ENCODE results near the gene RAD51AP1. TPM values are rescaled to one million over a fixed set of nuclear protein-coding genes. Genes with fewer than 3 reads are reported as not detected.

Gene RAD51AP1
- total RNA-seq, 1 experiment from 2014 or later, result 59.4 TPM

DNA sequence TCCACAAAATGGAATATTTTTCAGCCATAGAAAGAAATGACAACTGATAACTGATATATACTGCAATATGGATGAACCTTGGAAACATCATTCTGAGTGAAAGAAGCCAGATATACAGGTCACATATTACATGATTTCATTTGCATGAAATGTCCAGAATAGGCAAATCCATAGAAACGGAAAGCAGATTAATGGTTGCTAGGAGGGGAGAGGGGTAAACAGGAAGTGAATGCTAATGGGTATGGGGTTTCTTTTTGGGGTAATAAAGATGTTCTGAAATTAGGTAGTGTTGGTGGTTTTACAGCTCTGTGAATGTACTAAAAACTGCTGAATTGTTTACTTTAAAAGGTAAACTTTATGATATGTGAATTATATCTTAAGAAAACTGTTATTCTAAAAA, 6.5 kb downstream of the RAD51AP1 start:
- Histone ChIP-seq H3K9ac (ENCODE audit: extremely low read depth, insufficient read length, low read length) (no peak overlapping the region), H3K4ac (ENCODE audit: low read depth, low read length) (no peak overlapping the region), H2BK12ac (ENCODE audit: insufficient read length, low read depth, low read length) (no peak overlapping the region), H2BK120ac (ENCODE audit: low read depth, low read length, poor library complexity, severe bottlenecking) (no peak overlapping the region), H4K91ac (ENCODE audit: insufficient read length, low read depth, low read length) (no peak overlapping the region), H2BK5ac (ENCODE audit: insufficient read length, low read length) (no peak overlapping the region), H4K5ac (ENCODE audit: insufficient read length, low read depth, low read length) (no peak overlapping the region), H3K27me3 (ENCODE audit: insufficient read depth, low read length) (no peaks in the 10 kb centered on the region), H3K14ac (ENCODE audit: insufficient read depth, low read length) (no peak overlapping the region), H3K4me2 (ENCODE audit: insufficient read depth, insufficient read length, low read length) (no peak overlapping the region), H3K18ac (ENCODE audit: insufficient read length, low read depth, low read length) (no peak overlapping the region), H2AK5ac (ENCODE audit: insufficient read length, low read length) (no peak overlapping the region), H2BK15ac (ENCODE audit: low read depth, low read length) (no peak overlapping the region), H3K9me3 (ENCODE audit: control insufficient read depth, low read depth, low read length) (no peaks in the 10 kb centered on the region), H2BK20ac (ENCODE audit: low read depth, low read length, poor library complexity, severe bottlenecking) (no peak overlapping the region), H2AFZ (ENCODE audit: low read length) (no peak overlapping the region), H3K79me1 (ENCODE audit: insufficient read depth, low read depth, low read length, poor library complexity, severe bottlenecking) (no peaks in the 10 kb centered on the region), H4K8ac (replicated peaks; ENCODE audit: insufficient read length, low read depth, low read length) (no peak overlapping the region), H3K79me2 (ENCODE audit: insufficient read depth, low read length) (0 out of 2 replicates have a peak, but pooled peaks cover 2% of the 10 kb centered on the region), H3K23me2 (ENCODE audit: insufficient read length, low read depth, low read length, poor library complexity, severe bottlenecking) (no peaks in the 10 kb centered on the region), H3K23ac (ENCODE audit: insufficient read length, low read depth, low read length) (no peak overlapping the region), H4K20me1 (ENCODE audit: control insufficient read depth, insufficient read depth, insufficient read length) (no peaks in the 10 kb centered on the region), H3T11ph (ENCODE audit: low read length) (no peak overlapping the region), H3K27ac (ENCODE audit: insufficient read length, low read depth, low read length) (no peak overlapping the region), H3K56ac (ENCODE audit: insufficient read length, low read depth, low read length) (no peak overlapping the region), H3K4me1 (ENCODE audit: insufficient read depth, low read length) (no peaks in the 10 kb centered on the region)
- H3K9me3 Mint-ChIP-seq, result no peaks in the 10 kb centered on the region
- H3K36me3 Mint-ChIP-seq (ENCODE audit: insufficient read depth in 1 of 3, low read depth in 3 of 3), result peaks cover 8 to 58% (median 47%) of the 10 kb centered on the region in 3 experiments; a peak in 6 of 7 replicates
- no peak overlapping the region for H3K4me3 Mint-ChIP-seq
- no peak for DNase-seq
- no CpG with 5 or more reads among the region's 1 CpG for WGBS (ENCODE audit: extremely low coverage, insufficient read length, low lambda C conversion rate)
- peaks cover 17 to 18% of the 10 kb centered on the region in 2 experiments for H3K4me1 Mint-ChIP-seq
- H3K27me3 Mint-ChIP-seq (ENCODE audit: low read depth), result no peaks in the 10 kb centered on the region
- no peak overlapping the region for H3K27ac Mint-ChIP-seq
- no peak for TF ChIP-seq CTCF (conservative IDR thresholded peaks at IDR 0.05)

Measured in H9 (cell line).